Activated CD4-positive, CD25-positive, alpha-beta regulatory T cell (primary cell): ENCODE measurements around the gene FBLN1.
A peak's percentile ranks its signal among the peaks of the same experiment; 100 is the strongest.
"Not testable (repeated sequence)": the region's sequence is repeated elsewhere in the genome, so short reads cannot be mapped to it uniquely, and the experiment has no call there.

Experiments used
- DNase-seq, 4 experiments: peaks; one replicate each; lab custom pipeline; 2025; lab: John Stamatoyannopoulos, UW

FBLN1 gene

DNA sequence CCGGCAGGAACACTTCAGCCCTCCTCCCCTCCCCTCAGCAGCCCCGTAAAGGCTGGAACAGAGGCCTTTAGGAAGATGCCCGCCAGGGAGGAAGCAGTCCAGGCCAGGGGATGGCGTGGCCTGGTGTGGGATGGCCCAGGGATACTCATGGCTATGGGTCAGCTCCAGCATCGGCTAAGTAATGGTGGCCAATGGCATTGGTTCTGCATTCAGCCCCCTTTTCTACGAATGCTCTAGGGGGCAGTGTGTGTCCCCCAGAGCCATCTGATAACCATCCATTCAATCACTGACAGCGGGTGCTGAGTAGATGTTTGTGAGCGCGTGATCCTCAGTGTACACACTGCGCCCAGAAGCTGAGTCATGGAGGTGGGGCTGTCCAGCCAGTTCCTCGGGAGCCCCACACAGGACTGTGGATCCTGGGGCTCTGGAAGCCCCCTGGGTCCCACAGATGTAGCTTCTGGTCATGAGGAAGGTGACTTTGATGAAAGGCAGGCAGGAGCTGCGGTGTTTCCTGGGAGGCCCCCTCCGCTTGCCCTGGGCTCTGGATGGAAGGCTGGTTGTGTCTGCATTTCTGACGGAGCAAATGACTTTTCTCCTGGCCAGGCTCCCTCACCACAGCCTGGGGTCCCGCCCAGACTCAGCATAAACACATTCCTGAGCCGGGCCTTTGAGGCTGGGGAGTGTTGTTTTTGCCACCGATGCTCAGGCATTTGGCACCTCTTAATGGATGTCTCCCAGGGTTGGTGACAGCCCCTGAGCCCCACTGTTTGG is 46.5 kb downstream of the FBLN1 start:
- no peak for DNase-seq

DNA sequence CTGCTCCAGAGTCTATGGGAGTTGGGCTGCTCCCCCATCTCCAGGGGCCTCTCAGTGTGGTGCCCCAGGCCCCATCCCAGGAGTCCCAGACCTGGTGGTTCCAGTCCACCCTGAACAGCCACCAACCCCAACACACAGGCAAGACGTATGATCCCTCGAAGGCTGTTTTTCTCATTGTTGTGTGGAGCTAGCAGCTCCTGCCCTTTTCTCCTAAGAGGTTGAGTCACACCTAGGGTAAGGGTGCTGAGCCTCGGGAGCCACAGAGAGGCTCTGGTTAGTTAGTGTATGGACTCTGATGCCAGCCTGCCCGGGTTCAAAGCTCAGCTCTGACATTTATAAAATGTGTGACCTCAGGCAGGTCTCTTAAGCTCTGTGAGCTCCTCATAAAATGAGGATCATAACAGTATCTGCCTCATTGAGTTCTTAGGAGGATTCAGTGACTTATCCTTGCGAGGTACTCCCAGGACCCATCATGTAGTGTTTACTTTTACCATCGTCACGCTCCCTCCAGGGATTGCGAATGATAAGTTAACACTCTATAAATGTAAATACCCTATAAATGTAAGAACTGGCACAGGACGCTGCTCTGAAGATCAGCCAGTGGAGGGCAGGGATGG is 47.2 kb downstream of the FBLN1 start:
- no peak for DNase-seq

GRCh38 chr22:45550416-45550815 is 47.7 kb downstream of the FBLN1 start:
- no peak for DNase-seq

DNA sequence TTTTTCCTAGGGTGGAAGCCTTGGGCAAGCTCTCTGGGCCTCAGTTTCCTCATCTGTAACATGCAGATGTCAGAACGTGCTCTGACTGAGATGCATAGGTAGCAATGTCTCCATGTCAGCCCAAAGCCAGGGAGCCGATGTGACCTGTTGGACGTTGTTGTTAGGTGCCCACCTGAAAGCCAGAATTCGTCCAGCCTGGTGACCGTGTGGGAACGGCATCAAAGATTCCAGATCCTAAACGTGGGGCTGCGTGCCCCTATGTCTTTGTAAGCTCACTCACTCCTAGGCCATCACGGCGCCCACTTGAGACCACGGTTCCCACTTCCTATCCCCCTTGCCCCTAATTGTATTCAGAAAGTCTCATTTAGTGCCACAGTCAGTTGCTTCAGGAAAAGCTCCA is 48.2 kb downstream of the FBLN1 start:
- DNase-seq = no peak

GRCh38 chr22:45551310-45552016 is 48.8 kb downstream of the FBLN1 start:
- no peak for DNase-seq

- no peak for DNase-seq
Observed at GRCh38 chr22:45552017-45552411, 49.3 kb downstream of the FBLN1 start.

DNA sequence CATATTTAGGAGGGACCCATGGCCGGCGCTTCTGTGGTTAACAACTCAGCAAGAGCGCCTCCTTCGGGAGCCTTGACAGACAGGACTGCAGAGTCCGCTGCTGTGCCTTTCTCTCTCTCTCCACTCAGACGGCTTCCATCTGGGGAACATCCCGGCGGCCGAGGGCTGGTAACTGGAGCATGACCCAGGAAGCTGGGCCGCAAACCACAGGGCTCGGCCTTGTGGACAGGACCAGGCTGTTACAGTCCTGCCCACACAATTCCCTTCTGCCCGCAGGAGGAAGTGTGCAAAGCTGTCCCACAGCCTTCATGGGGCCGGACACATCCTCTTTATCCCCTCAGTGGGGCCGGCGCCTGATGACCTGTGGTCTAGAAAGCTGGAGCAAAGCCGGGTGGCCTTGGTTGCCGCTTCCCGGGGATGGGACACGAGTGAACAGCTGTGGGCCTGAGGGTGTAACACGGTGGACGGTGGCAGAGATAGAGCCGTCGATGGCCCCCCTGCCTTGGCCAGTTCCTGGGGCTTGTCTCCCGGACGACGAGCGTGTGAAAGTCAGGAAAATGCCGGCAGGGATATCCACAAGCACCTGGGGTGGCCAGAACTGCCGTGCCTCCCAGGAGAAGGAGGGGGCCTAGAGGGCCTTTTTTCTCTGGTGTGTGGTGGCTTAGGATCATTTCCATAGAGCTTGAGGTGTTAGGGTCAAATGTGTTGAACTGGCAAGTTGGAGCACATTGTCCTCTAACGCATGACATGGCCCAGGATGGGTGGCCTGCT is 50.1 kb downstream of the FBLN1 start:
- DNase-seq = no peak

- peak in 2 of 4 experiments; percentile 14 to 16 for DNase-seq
Observed at GRCh38 chr22:45553351-45554039, 50.8 kb downstream of the FBLN1 start.

DNA sequence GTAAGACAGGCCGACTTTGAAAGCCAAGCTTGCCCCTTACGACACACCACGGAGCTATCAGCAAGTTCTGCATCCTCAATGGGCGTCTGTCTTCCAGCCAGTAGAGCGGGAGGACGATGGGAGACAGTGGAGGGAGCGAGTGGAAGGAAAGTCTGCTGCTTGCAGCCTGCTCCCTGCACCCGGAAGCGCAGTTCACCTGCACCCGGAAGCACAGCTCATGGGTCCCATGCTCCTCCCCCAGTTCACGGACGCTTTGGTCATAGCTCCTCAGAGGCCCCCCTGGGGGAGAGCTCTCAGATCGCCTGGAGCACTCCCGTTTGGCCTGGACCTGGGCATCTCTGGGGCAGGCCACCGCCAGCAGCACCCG is 51.3 kb downstream of the FBLN1 start:
- DNase-seq = no peak

DNA sequence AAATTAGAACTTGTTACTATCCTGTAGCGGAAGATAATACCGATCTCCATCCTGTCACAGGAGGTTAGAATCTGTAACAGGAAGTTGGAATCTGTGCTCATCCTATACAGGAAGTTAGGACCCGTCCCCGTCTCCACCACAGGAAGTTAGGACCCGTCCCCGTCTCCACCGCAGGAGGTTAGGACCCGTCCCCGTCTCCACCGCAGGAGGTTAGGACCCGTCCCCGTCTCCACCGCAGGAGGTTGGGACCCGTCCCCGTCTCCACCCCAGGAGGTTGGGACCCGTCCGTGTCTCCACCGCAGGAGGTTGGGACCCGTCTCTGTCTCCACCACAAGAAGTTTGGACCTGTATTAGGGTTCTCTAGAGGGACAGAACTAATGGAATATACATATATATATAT is 52.2 kb downstream of the FBLN1 start:
- DNase-seq = no peak

- DNase-seq = not testable (repeated sequence)
Observed at GRCh38 chr22:45557926-45558325, 55.2 kb downstream of the FBLN1 start.

- not testable (repeated sequence) for DNase-seq
Observed at GRCh38 chr22:45560092-45560491, 57.4 kb downstream of the FBLN1 start.

DNA sequence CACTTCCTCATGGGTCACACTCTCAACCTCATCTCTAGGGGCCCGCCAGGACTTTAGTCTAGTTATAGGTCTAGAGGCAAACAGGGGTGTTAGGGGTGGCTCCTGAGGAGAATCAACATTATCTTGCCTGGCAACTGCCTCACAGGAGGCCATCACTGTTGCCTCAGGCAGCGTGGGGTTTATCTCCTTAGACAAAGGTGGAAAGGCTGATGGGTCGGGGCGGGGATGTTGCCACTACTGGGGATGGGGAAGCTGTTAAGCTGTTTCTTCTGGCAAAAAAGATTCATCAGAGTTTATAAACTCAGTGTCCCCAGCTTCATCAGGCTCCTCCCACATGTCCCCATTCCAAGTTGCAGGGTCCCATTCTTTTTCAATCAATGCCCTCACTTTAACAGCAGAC is 58.1 kb downstream of the FBLN1 start:
- not testable (repeated sequence) for DNase-seq

GRCh38 chr22:45562102-45562501 is 59.4 kb downstream of the FBLN1 start:
- DNase-seq = no peak

- no peak for DNase-seq
Observed at GRCh38 chr22:45562537-45563361, 60.1 kb downstream of the FBLN1 start.

- DNase-seq = no peak
Observed at GRCh38 chr22:45563362-45564040, 60.8 kb downstream of the FBLN1 start.

GRCh38 chr22:45564349-45565030 is 61.8 kb downstream of the FBLN1 start:
- DNase-seq = no peak

GRCh38 chr22:45565171-45565570 is 62.5 kb downstream of the FBLN1 start:
- no peak for DNase-seq

DNA sequence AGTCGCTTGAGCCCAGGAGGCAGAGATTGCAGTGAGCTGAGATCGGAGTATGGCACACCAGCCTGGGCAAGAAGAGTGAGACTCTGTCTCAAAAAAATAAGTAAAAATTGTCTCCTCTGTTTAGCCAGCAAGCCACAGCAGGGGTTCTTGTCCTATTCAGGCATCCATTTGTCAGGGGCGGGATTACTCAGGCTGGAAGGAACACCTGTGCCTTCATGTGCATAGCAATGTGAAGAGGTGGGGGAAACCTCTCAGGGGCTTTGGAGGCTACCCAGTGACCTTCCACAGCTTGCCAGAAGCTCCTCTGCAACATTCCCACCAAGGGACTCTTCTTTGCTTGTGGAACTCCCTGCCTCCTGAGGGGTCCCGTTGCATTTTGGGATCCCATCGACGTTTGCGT is 63.3 kb downstream of the FBLN1 start:
- DNase-seq = no peak

DNA sequence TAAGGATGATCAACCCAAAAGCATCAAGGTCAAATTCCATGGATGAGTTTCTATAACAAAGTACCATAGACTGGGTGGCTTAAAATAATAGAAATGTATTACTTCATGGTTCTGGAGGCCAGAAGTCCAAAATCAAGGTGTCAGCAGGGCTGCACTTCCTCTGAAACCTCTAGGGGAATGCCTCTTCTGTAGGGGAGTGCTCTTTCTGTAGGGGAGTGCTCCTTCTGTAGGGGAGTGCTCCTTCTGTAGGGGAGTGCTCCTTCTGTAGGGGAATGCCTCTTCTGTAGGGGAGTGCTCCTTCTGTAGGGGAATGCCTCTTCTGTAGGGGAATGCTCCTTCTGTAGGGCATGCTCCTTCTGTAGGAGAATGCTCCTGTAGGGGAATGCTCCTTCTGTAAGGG is 65.5 kb downstream of the FBLN1 start:
- no peak for DNase-seq
